GM23338 (cell line): ENCODE results near the gene DTNA.

Experiments used
- CREB1 ChIP-seq: fragments of 250-450 bp; sonication (Bioruptor Pico); IDR thresholded peaks from 2 replicates; pipeline ENCODE4 v1.5.0; 2020; ENCODE audit warnings: low read depth, mild to moderate bottlenecking, moderate library complexity
- EZH2 ChIP-seq: fragments of 200-600 bp; sonication (generic); IDR thresholded peaks from one replicate; pipeline ENCODE4 v1.8.0; 2017; ENCODE audit warnings: antibody characterized with exemption, mild to moderate bottlenecking, low read depth; ENCODE audit not compliant: unreplicated experiment
- EZH2phosphoT487 ChIP-seq: fragments of 200-600 bp; sonication (generic); IDR thresholded peaks from one replicate; pipeline ENCODE4 v1.8.1; 2018; ENCODE audit warnings: antibody characterized with exemption; ENCODE audit not compliant: unreplicated experiment
- POLR2AphosphoS5 ChIP-seq: IDR thresholded peaks from 2 replicates; pipeline ENCODE4 v1.6.1; 2016; ENCODE audit warnings: antibody characterized with exemption, low read depth
- REST ChIP-seq: IDR thresholded peaks from one replicate; pipeline ENCODE4 v1.6.1; 2018; ENCODE audit warnings: antibody characterized with exemption; ENCODE audit not compliant: unreplicated experiment
- ZNF114 ChIP-seq: fragments of 250-450 bp; sonication (Bioruptor Pico); IDR thresholded peaks from 2 replicates; pipeline ENCODE4 v1.5.0; 2020; ENCODE audit warnings: mild to moderate bottlenecking, moderate library complexity
- TF ChIP-seq, protein P1 (sequence below), 2 experiments: fragments of 200-600 bp in 1 of 2; sonication (generic) in 1 of 2; conservative IDR thresholded peaks; 2 replicates each; pipeline versions ENCODE4 v1.5.1 to v1.6.1; 2016 to 2017; ENCODE audit warnings: antibody characterized with exemption in 2 of 2, low read depth in 2 of 2, mild to moderate bottlenecking in 2 of 2, moderate library complexity in 1 of 2
- TF ChIP-seq, protein P2 (sequence below): IDR thresholded peaks from 2 replicates; pipeline ENCODE4 v1.6.1; 2016; ENCODE audit warnings: antibody characterized with exemption

GRCh38 chr18:34918856-34919255 is 208.8 kb downstream of the DTNA start:
- TF ChIP-seq, protein P1, sequence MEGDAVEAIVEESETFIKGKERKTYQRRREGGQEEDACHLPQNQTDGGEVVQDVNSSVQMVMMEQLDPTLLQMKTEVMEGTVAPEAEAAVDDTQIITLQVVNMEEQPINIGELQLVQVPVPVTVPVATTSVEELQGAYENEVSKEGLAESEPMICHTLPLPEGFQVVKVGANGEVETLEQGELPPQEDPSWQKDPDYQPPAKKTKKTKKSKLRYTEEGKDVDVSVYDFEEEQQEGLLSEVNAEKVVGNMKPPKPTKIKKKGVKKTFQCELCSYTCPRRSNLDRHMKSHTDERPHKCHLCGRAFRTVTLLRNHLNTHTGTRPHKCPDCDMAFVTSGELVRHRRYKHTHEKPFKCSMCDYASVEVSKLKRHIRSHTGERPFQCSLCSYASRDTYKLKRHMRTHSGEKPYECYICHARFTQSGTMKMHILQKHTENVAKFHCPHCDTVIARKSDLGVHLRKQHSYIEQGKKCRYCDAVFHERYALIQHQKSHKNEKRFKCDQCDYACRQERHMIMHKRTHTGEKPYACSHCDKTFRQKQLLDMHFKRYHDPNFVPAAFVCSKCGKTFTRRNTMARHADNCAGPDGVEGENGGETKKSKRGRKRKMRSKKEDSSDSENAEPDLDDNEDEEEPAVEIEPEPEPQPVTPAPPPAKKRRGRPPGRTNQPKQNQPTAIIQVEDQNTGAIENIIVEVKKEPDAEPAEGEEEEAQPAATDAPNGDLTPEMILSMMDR (conservative IDR thresholded peaks at IDR 0.05; ENCODE audit: low read depth in 2 of 2): no peak
- TF ChIP-seq EZH2phosphoT487 (no peak), POLR2AphosphoS5 (no peak), EZH2 (no peak), REST (no peak), CREB1 (CRISPR knock-in tag) (no peak), ZNF114 (CRISPR knock-in tag) (no peak)
- TF ChIP-seq, protein P2, sequence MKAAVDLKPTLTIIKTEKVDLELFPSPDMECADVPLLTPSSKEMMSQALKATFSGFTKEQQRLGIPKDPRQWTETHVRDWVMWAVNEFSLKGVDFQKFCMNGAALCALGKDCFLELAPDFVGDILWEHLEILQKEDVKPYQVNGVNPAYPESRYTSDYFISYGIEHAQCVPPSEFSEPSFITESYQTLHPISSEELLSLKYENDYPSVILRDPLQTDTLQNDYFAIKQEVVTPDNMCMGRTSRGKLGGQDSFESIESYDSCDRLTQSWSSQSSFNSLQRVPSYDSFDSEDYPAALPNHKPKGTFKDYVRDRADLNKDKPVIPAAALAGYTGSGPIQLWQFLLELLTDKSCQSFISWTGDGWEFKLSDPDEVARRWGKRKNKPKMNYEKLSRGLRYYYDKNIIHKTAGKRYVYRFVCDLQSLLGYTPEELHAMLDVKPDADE: no peak
